Uterine smooth muscle cell (primary cell): ENCODE data around the gene FOXC2. TPM values are rescaled to one million over a fixed set of nuclear protein-coding genes. Genes with fewer than 3 reads are reported as not detected.

Source experiments
- total RNA-seq: library from RNA; depleted of rRNA; stranded (reverse); fragments of >200 nt; gene quantifications from 2 replicates; pipeline ENCODE4 v1.2.3, GENCODE V29; 2014

The FOXC2 gene
- 1.2 and 1.8 TPM in 2 replicates for total RNA-seq

GRCh38 chr16:86566601-86566965 is at the start of gene FOXC2:
FOXC2 (plus strand) TSS chr16:86566829; CDS start chr16:86567336, 507 bp downstream.

GRCh38 chr16:86554917-86555703 is 11.5 kb upstream of the FOXC2 start, which contains the start of gene MTHFSD:
MTHFSD (minus strand) TSS chr16:86555235; CDS start chr16:86555184, 51 bp downstream.

GRCh38 chr16:86578061-86578599 is 11.5 kb downstream of the FOXC2 start, which contains the start of gene FOXL1:
FOXL1 (plus strand) TSS chr16:86578549; CDS start chr16:86578724, 175 bp downstream.

Other genes with a start within 250 kb of the FOXC2 start
- gene FOXF1, start 56.3 kb upstream of the FOXC2 start, total RNA-seq: 7.2 and 12.2 TPM in 2 replicates
- 17.3 and 19.1 TPM in 2 replicates for gene MTHFSD, start 11.6 kb upstream of the FOXC2 start, total RNA-seq
- gene FOXL1, start 11.7 kb downstream of the FOXC2 start, total RNA-seq: 16.2 and 36.7 TPM in 2 replicates